ENCODE data around the gene IMMP2L.
A peak's percentile ranks its signal among the peaks of the same experiment; 100 is the strongest.
"Not testable (repeated sequence)": the region's sequence is repeated elsewhere in the genome, so short reads cannot be mapped to it uniquely, and the experiment has no call there.

IMMP2L gene

GRCh38 chr7:111561904-111562732 is at the start of gene IMMP2L:
IMMP2L (minus strand) TSS chr7:111562492.
- peak; percentile 86 for ATAC-seq (ENCODE audit: low read depth)
- peak within 1 kb of the TSS; percentile 85 for H3K4me3 ChIP-seq (ENCODE audit: severe bottlenecking)
- peak within 1 kb of the TSS; percentile 55 for H3K27ac ChIP-seq (ENCODE audit: poor library complexity, severe bottlenecking)
- no peaks in the 10 kb centered on the region for H3K9me3 ChIP-seq (ENCODE audit: severe bottlenecking)
- DNase-seq (ENCODE audit: low spot score) = peak; percentile 76
- no peaks in the 10 kb centered on the region for H3K27me3 ChIP-seq (ENCODE audit: insufficient read depth, poor library complexity, severe bottlenecking)
- peaks cover 24% of the 10 kb centered on the region for H3K36me3 ChIP-seq (ENCODE audit: low read depth)
- peaks cover 12% of the 10 kb centered on the region for H3K4me1 ChIP-seq (ENCODE audit: insufficient read depth, poor library complexity, severe bottlenecking)
- TF ChIP-seq CTCF (IDR thresholded peaks at IDR 0.05; ENCODE audit: poor library complexity, severe bottlenecking) = peak; percentile 50

- not testable (repeated sequence) for H3K9me3 ChIP-seq (ENCODE audit: severe bottlenecking); H3K36me3 ChIP-seq (ENCODE audit: low read depth); H3K27ac ChIP-seq (ENCODE audit: poor library complexity, severe bottlenecking); H3K27me3 ChIP-seq (ENCODE audit: insufficient read depth, poor library complexity, severe bottlenecking); ATAC-seq (ENCODE audit: low read depth); H3K4me3 ChIP-seq (ENCODE audit: severe bottlenecking); H3K4me1 ChIP-seq (ENCODE audit: insufficient read depth, poor library complexity, severe bottlenecking); DNase-seq (ENCODE audit: low spot score)
Measured at GRCh38 chr7:111609483-111610254, 47.4 kb upstream of the IMMP2L start.

- H3K9me3 ChIP-seq (ENCODE audit: severe bottlenecking) = no peaks in the 10 kb centered on the region
- ATAC-seq (ENCODE audit: low read depth) = no peak
- TF ChIP-seq CTCF (IDR thresholded peaks at IDR 0.05; ENCODE audit: poor library complexity, severe bottlenecking) = no peak
- DNase-seq (ENCODE audit: low spot score) = no peak
- no peaks in the 10 kb centered on the region for H3K27me3 ChIP-seq (ENCODE audit: insufficient read depth, poor library complexity, severe bottlenecking)
- no peaks in the 10 kb centered on the region for H3K36me3 ChIP-seq (ENCODE audit: low read depth)
- no peak overlapping the region for H3K27ac ChIP-seq (ENCODE audit: poor library complexity, severe bottlenecking)
- no peak overlapping the region for H3K4me3 ChIP-seq (ENCODE audit: severe bottlenecking)
- H3K4me1 ChIP-seq (ENCODE audit: insufficient read depth, poor library complexity, severe bottlenecking) = no peaks in the 10 kb centered on the region
Measured at GRCh38 chr7:111607621-111608020, 45.3 kb upstream of the IMMP2L start.

GRCh38 chr7:111605246-111605645 is 43.0 kb upstream of the IMMP2L start:
- Histone ChIP-seq H3K9me3 (ENCODE audit: severe bottlenecking) (no peaks in the 10 kb centered on the region), H3K4me1 (ENCODE audit: insufficient read depth, poor library complexity, severe bottlenecking) (no peaks in the 10 kb centered on the region), H3K4me3 (ENCODE audit: severe bottlenecking) (no peak overlapping the region), H3K27ac (ENCODE audit: poor library complexity, severe bottlenecking) (no peak overlapping the region), H3K27me3 (ENCODE audit: insufficient read depth, poor library complexity, severe bottlenecking) (no peaks in the 10 kb centered on the region), H3K36me3 (ENCODE audit: low read depth) (no peaks in the 10 kb centered on the region)
- ATAC-seq (ENCODE audit: low read depth) = no peak
- DNase-seq (ENCODE audit: low spot score) = no peak
- TF ChIP-seq CTCF (IDR thresholded peaks at IDR 0.05; ENCODE audit: poor library complexity, severe bottlenecking) = no peak

GRCh38 chr7:111600091-111600490 is 37.8 kb upstream of the IMMP2L start:
- Histone ChIP-seq H3K9me3 (ENCODE audit: severe bottlenecking) (no peaks in the 10 kb centered on the region), H3K4me3 (ENCODE audit: severe bottlenecking) (no peak overlapping the region), H3K27me3 (ENCODE audit: insufficient read depth, poor library complexity, severe bottlenecking) (no peaks in the 10 kb centered on the region), H3K4me1 (ENCODE audit: insufficient read depth, poor library complexity, severe bottlenecking) (no peaks in the 10 kb centered on the region), H3K36me3 (ENCODE audit: low read depth) (no peaks in the 10 kb centered on the region), H3K27ac (ENCODE audit: poor library complexity, severe bottlenecking) (no peak overlapping the region)
- TF ChIP-seq CTCF (IDR thresholded peaks at IDR 0.05; ENCODE audit: poor library complexity, severe bottlenecking) = no peak
- ATAC-seq (ENCODE audit: low read depth) (no peak), DNase-seq (ENCODE audit: low spot score) (no peak)

All from RWPE2 (cell line).